Keratinocyte (primary cell): ENCODE data around the gene PARM1. TPM values are rescaled to one million over a fixed set of nuclear protein-coding genes. Genes with fewer than 3 reads are reported as not detected.

Experiments
- DNase-seq: peaks from one replicate; pipeline ENCODE4 v3.0.0-alpha.2; 2011; ENCODE audit warnings: low read depth, missing footprints, low spot score
- FAIRE-seq: peaks from 2 replicates; lab custom pipeline; 2011; peaks lifted over from hg19 to GRCh38; lab: Jason Lieb, UNC
- H2AFZ ChIP-seq: 2 replicates; pipeline ENCODE4 v1.6.0; 2012; ENCODE audit warnings: low read length, control low read depth, inconsistent platforms; ENCODE audit not compliant: control insufficient read depth
- H3K27ac ChIP-seq: 2 replicates; pipeline ENCODE4 v1.5.1; 2011; ENCODE audit warnings: low read length; ENCODE audit not compliant: control insufficient read depth, insufficient read depth
- H3K27me3 ChIP-seq: 3 replicates; pipeline ENCODE4 v1.6.0; 2011; ENCODE audit warnings: low read length; ENCODE audit not compliant: control insufficient read depth, insufficient read depth; ENCODE audit errors: extremely low read depth
- H3K36me3 ChIP-seq, 2 experiments: 2 replicates in 1 of 2; 3 replicates in 1 of 2; pipeline ENCODE4 v1.5.1; 2011; ENCODE audit warnings: low read length in 2 of 2, mild to moderate bottlenecking in 1 of 2; ENCODE audit not compliant: control insufficient read depth in 2 of 2, insufficient read depth in 2 of 2; ENCODE audit errors: extremely low read depth in 1 of 2
- H3K4me1 ChIP-seq: 3 replicates; pipeline ENCODE4 v1.5.1; 2011; ENCODE audit warnings: low read length; ENCODE audit not compliant: control insufficient read depth, insufficient read depth; ENCODE audit errors: extremely low read depth
- H3K4me2 ChIP-seq: 3 replicates; pipeline ENCODE4 v1.6.0; 2011; ENCODE audit warnings: low read depth, low read length; ENCODE audit not compliant: control insufficient read depth, insufficient read depth; ENCODE audit errors: extremely low read depth
- H3K4me3 ChIP-seq, 3 experiments: fragments of 200-600 bp in 1 of 3; sonication (generic) in 1 of 3; 2 replicates in 2 of 3; 3 replicates in 1 of 3; pipeline ENCODE4 v1.5.1; 2011 to 2016; ENCODE audit warnings: low read length in 3 of 3, mild to moderate bottlenecking in 3 of 3, control low read depth in 2 of 3, inconsistent platforms in 1 of 3, low read depth in 1 of 3, mixed read lengths in 1 of 3, mixed run types in 1 of 3, moderate library complexity in 1 of 3; ENCODE audit not compliant: control insufficient read depth in 2 of 3, insufficient read depth in 2 of 3; ENCODE audit errors: extremely low read depth in 1 of 3
- H3K79me2 ChIP-seq: 2 replicates; pipeline ENCODE4 v1.6.0; 2012; ENCODE audit warnings: low read length; ENCODE audit not compliant: control insufficient read depth, insufficient read depth
- H3K9ac ChIP-seq: 3 replicates; pipeline ENCODE4 v1.6.0; 2011; ENCODE audit warnings: low read length; ENCODE audit not compliant: control insufficient read depth, insufficient read depth; ENCODE audit errors: extremely low read depth
- H3K9me1 ChIP-seq: 3 replicates; pipeline ENCODE4 v1.6.0; 2011; ENCODE audit warnings: low read length; ENCODE audit not compliant: control insufficient read depth, insufficient read depth; ENCODE audit errors: extremely low read depth
- H3K9me3 ChIP-seq: 2 replicates; pipeline ENCODE4 v1.5.1; 2012; ENCODE audit warnings: low read depth, low read length; ENCODE audit not compliant: control insufficient read depth
- H4K20me1 ChIP-seq: 3 replicates; pipeline ENCODE4 v1.6.0; 2011; ENCODE audit warnings: low read length; ENCODE audit not compliant: control insufficient read depth, insufficient read depth; ENCODE audit errors: extremely low read depth
- CTCF ChIP-seq, 3 experiments: IDR thresholded peaks in 1 of 3; conservative IDR thresholded peaks in 1 of 3; optimal IDR thresholded peaks in 1 of 3; 2 replicates in 2 of 3; 3 replicates in 1 of 3; pipeline versions ENCODE3 to v1.5.1; 2011; ENCODE audit warnings: low read length in 3 of 3, mild to moderate bottlenecking in 3 of 3, moderate library complexity in 2 of 3, control low read depth in 1 of 3, inconsistent platforms in 1 of 3; ENCODE audit not compliant: insufficient read depth in 2 of 3; ENCODE audit errors: extremely low read depth in 1 of 3
- EZH2 ChIP-seq: IDR thresholded peaks from one replicate; pipeline ENCODE4 v1.6.1; 2012; ENCODE audit warnings: inconsistent platforms, mild to moderate bottlenecking, low read length, moderate library complexity
- dilution Hi-C: fragments of 300-500 bp; cut with MboI; formaldehyde crosslinking; loops from one replicate; pipeline ENCODE4 v1.7.0; 2020; ENCODE audit warnings: low sequenced_read_pairs; ENCODE audit not compliant: extremely low pct_ligation_motif_present
- polyA plus RNA-seq, 5 experiments: library from polyadenylated mRNA; depleted of rRNA in 3 of 5; stranded (reverse) in 3 of 5; stranded (forward) in 1 of 5; unstranded in 1 of 5; fragments of >200 nt; gene quantifications; 1 replicate in 1 of 5; 2 replicates in 3 of 5; 3 replicates in 1 of 5; pipeline versions ENCODE4 v1.2.1 to v1.2.3, GENCODE V29; 2011 to 2012; ENCODE audit warnings: missing spikeins in 2 of 5, low read depth in 1 of 5, low replicate concordance in 1 of 5

PARM1 gene
- polyA plus RNA-seq, 1 donor (not counting 4 experiments of a cell fraction or from before 2014, with no cell fraction given): 0.05 TPM

GRCh38 chr4:75040703-75041102 is 107.8 kb downstream of the PARM1 start:
- H3K9me1 ChIP-seq: no peaks in the 10 kb centered on the region
- H3K27ac ChIP-seq: no peak overlapping the region
- no peaks in the 10 kb centered on the region for H3K79me2 ChIP-seq
- dilution Hi-C loops: no loop called here
- DNase-seq (no peak), FAIRE-seq (no peak)
- TF ChIP-seq CTCF (optimal IDR thresholded peaks at IDR 0.05 in 1 of 3, IDR thresholded peaks at IDR 0.05 in 1 of 3, conservative IDR thresholded peaks at IDR 0.05 in 1 of 3; ENCODE audit: extremely low read depth in 1 of 3, insufficient read depth in 2 of 3, low read length in 3 of 3) (no peak), EZH2 (no peak)
- H3K4me1 ChIP-seq: no peaks in the 10 kb centered on the region
- no peaks in the 10 kb centered on the region for H3K9me3 ChIP-seq
- no peaks in the 10 kb centered on the region for H4K20me1 ChIP-seq
- H2AFZ ChIP-seq: no peak overlapping the region
- no peaks in the 10 kb centered on the region for H3K36me3 ChIP-seq
- no peak overlapping the region for H3K4me2 ChIP-seq
- no peaks in the 10 kb centered on the region for H3K27me3 ChIP-seq
- H3K4me3 ChIP-seq: no peak overlapping the region
- no peak overlapping the region for H3K9ac ChIP-seq

- Histone ChIP-seq H2AFZ (no peak overlapping the region), H3K9ac (no peak overlapping the region), H3K4me3 (no peak overlapping the region), H3K79me2 (no peaks in the 10 kb centered on the region), H3K9me1 (no peaks in the 10 kb centered on the region), H3K4me2 (no peak overlapping the region), H4K20me1 (no peaks in the 10 kb centered on the region), H3K9me3 (no peaks in the 10 kb centered on the region), H3K36me3 (no peaks in the 10 kb centered on the region), H3K27me3 (no peaks in the 10 kb centered on the region), H3K4me1 (no peaks in the 10 kb centered on the region), H3K27ac (no peak overlapping the region)
- dilution Hi-C loops: no loop called here
- TF ChIP-seq CTCF (optimal IDR thresholded peaks at IDR 0.05 in 1 of 3, IDR thresholded peaks at IDR 0.05 in 1 of 3, conservative IDR thresholded peaks at IDR 0.05 in 1 of 3; ENCODE audit: extremely low read depth in 1 of 3, insufficient read depth in 2 of 3, low read length in 3 of 3) (no peak), EZH2 (no peak)
- FAIRE-seq: no peak
- no peak for DNase-seq
Measured at GRCh38 chr4:75042601-75043208, 109.8 kb downstream of the PARM1 start.
